Stimulated activated CD8-positive, alpha-beta memory T cell treated with anti-CD3 and anti-CD28 coated beads, Interleukin-7, amount 100 ng/mL, for 48 hours (primary cell): ENCODE data around the gene KIF5A.

Source experiments
- DNase-seq, 2 donors: peaks; one replicate each; pipeline ENCODE4 v3.0.0-alpha.2; 2020; ENCODE audit warnings: low read depth in 1 of 2; ENCODE audit errors: extremely low read depth in 1 of 2

KIF5A gene

GRCh38 chr12:57519796-57520052 is 30.1 kb upstream of the KIF5A start:
- no peak for DNase-seq

DNA sequence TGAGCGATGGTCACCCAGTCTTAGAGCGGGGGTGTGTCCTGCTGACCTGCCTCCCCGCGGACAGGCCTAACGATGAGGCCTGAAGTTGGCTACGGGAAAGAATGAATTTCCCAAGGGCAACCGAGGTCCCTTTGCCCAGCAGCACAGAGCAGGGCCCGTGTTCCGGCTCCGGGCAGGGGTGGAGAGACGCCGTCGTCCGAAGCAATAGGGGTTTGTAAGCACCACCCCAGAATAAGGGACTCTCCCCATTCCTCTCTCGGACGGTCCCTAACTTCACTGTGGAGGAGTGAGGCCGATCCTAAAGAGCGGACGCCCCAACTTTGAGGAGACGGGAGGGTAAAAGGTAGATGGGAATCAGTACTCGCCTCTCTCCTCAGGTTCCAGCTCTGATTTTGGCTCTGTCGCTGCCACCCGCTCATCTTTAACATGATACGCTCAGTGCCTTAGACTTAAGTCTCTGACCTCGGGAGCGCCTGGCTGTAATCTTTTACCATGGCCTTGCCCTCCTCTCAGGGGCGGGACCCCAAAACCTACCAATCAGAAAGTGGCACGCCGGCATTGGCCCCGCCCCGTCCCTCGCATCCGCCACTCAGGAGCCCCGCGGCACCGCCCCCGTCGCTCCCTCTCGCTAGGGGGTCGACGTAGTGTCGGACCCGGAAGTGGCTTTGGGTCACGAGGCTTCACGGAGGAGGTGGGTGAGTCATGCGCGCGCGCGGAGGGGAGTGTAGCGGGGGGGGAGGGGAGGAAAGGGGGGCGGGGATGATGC is 29.6 kb upstream of the KIF5A start, which contains the start of gene DDIT3:
TSS of gene DDIT3 (minus strand) at position 462 of the 766 bp plus-strand sequence. CDS start 3,108 bp downstream, outside the sequence.
- DNase-seq: peak; percentile 99

DNA sequence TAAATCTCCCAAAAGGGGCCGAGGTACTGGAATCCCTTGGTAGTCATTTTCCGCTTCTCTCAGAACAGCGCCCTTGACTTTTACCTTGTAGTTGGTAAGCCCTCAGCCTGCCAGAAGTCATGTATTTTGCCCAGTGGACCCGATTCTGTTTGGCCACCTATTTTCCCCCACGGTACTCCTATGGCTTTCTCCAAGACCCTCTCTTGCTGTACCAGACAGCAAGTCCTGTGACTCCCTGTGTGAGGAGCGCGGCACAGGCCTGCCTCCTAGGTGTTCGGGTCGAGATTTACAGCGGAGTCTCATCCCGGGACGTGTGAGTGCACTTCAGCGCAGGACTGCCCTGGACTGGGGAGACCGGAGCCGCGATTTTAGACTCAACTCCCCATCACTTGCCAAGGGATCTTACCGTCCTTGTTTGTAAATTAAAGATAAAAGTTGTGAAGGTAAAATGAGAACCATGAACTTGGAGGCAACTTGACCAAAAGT is 28.3 kb upstream of the KIF5A start:
- DNase-seq: no peak

GRCh38 chr12:57522011-57522886 is 27.6 kb upstream of the KIF5A start, which contains the start of gene MBD6:
TSS of gene MBD6 (plus strand) at chr12:57522824. CDS start at chr12:57524304, 1,480 bp downstream.
- DNase-seq: peak; percentile 82 to 83

DNA sequence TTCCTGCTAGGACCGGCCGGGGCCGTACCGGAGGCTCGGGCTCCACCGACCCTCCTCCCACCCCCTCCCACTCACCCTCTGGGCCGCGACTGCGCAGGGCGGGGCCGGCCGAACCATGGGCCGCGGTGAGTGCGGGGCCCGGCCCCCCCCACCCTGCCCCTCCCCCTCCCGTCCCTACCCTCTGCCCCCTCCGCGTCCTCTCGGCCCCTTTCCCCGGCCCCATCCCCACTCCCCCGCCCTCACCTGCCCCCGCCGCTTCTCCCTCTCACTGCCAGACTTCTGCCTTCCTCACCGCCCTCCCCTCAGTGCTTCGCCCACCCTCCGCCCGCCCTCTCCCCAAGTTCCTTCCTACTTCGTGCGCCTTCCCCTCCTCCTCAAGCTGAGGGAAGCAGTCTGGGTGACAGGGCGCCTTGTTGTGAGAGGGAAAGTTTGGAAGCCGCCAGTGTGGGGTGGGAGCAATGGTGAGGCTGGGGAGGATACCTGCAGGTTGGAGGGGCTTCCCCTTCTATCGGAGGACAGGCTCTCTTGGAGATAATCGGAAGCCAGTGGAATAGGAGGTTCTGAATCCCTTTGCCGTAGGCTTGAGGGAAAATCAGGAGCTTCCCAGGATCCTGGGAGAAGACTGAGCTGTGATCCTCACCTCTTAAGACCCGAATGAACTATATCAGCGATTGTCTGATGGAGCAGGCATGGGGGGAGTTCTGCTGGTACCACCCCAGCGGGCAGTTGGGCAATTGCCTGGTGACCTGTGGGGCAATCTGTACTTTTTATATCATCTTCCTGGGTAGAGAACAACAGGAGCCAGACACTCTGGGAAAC is 26.7 kb upstream of the KIF5A start:
- DNase-seq: no peak

- DNase-seq: no peak
These were observed 25.9 kb upstream of the KIF5A start for GRCh38 chr12:57523706-57524614.

- no peak for DNase-seq
These were observed 24.8 kb upstream of the KIF5A start for GRCh38 chr12:57524814-57525614.

GRCh38 chr12:57525615-57526383 is 24.0 kb upstream of the KIF5A start:
- no peak for DNase-seq

DNA sequence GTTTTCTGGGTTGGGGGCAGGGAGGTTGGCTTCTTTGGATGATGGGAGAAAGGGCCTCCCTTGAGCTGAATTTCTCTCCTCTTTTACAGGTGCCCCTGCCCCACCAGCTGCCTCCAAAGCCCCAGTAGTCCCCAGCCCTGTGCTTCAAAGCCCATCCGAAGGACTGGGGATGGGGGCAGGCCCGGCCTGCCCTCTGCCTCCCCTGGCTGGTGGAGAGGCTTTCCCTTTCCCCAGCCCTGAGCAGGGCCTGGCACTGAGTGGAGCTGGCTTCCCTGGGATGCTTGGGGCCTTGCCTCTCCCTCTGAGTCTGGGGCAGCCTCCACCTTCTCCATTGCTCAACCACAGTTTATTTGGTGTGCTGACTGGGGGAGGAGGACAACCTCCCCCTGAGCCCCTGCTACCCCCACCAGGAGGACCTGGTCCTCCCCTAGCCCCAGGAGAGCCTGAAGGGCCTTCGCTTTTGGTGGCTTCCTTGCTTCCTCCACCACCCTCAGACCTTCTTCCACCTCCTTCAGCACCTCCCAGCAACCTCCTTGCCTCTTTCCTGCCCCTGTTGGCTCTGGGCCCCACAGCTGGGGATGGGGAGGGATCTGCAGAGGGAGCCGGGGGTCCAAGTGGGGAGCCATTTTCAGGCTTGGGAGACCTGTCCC is 23.2 kb upstream of the KIF5A start:
- DNase-seq: no peak

DNA sequence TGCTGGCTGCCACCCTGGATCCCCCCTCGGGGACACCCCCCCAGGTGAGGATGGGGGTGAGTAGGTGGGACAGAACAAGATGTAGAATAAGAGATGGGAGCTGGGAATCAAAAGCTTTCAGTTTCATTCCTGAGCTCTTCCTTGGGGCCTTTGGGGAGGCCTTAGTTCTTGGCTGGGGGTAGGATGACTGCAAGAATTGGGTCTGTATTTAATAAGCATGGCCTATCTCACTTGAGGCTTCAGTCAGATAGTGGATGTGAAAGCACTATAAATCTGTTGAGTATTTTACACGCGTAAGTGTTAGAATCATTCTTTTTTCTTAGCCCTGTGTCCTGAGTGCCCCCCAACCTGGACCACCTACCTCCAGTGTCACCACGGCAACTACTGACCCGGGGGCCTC is 22.7 kb upstream of the KIF5A start:
- DNase-seq: no peak

- no peak for DNase-seq
These were observed 21.7 kb upstream of the KIF5A start for GRCh38 chr12:57528176-57528575.

GRCh38 chr12:57528831-57529555 is 20.9 kb upstream of the KIF5A start:
- no peak for DNase-seq

DNA sequence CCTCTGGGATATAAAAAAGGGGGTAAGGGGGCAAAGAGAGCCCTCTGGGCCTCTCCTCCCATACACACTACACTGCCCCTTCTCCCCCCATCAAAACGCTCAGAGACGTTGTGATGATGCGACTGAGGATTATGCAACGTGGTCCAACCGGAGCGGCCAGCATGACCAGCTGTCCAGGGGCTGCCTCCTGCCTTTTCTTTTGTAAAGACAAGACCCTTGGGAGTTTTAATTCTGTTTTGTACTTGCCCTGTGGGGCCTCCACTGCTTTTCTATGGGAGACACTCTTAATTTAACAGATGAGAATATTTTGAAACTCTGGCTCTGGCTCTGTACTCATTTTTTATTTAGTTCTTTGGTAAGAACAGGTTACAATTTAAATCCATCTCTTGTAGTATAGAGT is 20.0 kb upstream of the KIF5A start:
- no peak for DNase-seq

DNA sequence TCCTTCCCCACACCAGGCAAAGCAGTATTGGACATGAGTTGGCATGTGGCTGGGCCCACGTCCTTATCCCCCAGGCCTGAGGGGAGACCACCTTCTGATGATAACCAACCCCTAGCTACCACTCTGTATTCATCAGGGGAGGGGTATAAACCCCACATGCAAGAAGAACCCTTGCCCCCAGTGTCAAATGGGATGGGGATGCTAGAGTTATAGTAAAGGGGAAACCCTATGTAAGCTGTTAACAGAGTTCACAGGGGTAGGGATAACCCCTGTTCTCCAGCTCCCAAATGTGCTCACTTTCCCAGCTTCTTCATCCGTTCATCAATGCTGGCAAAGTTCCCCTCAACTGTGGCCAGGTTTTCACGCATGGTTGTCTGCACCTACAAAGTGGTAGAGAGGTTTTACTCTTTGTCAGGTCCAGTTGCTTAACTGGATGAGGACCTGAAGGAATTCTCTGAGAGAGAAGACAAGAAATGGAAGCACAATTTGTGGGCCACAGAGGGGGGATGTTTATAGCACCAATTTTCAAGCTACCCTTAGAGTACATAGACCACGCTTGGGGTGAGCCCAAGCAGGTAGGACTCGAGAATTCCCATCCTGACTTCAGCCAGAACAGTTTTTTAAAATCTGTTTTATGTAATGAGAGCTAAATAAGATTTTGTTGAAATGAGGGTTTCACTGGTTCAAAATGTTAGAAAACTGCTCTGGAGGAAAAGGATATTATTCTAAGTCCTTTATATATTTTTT is 19.3 kb upstream of the KIF5A start:
- DNase-seq: no peak

- no peak for DNase-seq
These were observed 18.0 kb upstream of the KIF5A start for GRCh38 chr12:57531836-57532235.

DNA sequence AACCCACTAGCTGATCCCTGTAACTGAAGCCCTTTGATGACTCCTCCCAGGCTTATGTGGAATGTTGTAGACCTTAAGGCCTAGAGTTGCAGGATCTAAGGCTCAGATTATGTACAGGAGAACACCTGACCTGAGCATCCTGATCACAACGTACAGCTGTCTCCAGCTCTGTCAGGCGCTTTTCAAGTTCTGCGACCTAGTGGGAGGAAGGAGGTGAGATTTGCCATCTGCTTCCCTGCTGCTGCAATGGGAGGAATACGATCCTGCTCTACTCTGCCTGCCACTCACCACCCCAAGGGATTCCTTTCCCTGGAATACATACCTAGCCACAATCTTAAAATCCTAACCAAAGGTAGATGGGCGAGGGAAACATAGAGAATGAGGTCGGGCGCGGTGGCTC is 16.7 kb upstream of the KIF5A start:
- DNase-seq: no peak

- DNase-seq: no peak
These were observed 15.6 kb upstream of the KIF5A start for GRCh38 chr12:57534250-57534649.
